ENCODE measurements around the gene KCNA5.

The KCNA5 gene

GRCh38 chr12:5068126-5068525 is 24.4 kb downstream of the KCNA5 start:
- DNase-seq = no peak

- DNase-seq = no peak
Measured at GRCh38 chr12:5068619-5069018, 24.9 kb downstream of the KCNA5 start.

- DNase-seq = no peak
Measured at GRCh38 chr12:5070090-5070489, 26.4 kb downstream of the KCNA5 start.

- DNase-seq = no peak
Measured at GRCh38 chr12:5071496-5071895, 27.8 kb downstream of the KCNA5 start.

GRCh38 chr12:5072311-5072710 is 28.6 kb downstream of the KCNA5 start:
- no peak for DNase-seq

- DNase-seq = no peak
Measured at GRCh38 chr12:5073054-5073453, 29.4 kb downstream of the KCNA5 start.

- no peak for DNase-seq
Measured at GRCh38 chr12:5073853-5074252, 30.2 kb downstream of the KCNA5 start.

- no peak for DNase-seq
Measured at GRCh38 chr12:5076761-5077160, 33.1 kb downstream of the KCNA5 start.

GRCh38 chr12:5078423-5078822 is 34.7 kb downstream of the KCNA5 start:
- DNase-seq = no peak

- no peak for DNase-seq
Measured at GRCh38 chr12:5081016-5081415, 37.3 kb downstream of the KCNA5 start.

GRCh38 chr12:5083955-5084849 is 40.5 kb downstream of the KCNA5 start:
- DNase-seq = no peak

GRCh38 chr12:5085896-5086295 is 42.2 kb downstream of the KCNA5 start:
- no peak for DNase-seq

GRCh38 chr12:5087831-5088554 is 44.3 kb downstream of the KCNA5 start:
- DNase-seq = no peak

GRCh38 chr12:5088586-5089264 is 45.0 kb downstream of the KCNA5 start:
- no peak for DNase-seq

- no peak for DNase-seq
Measured at GRCh38 chr12:5094551-5094950, 50.9 kb downstream of the KCNA5 start.

- no peak for DNase-seq
Measured at GRCh38 chr12:5094986-5095385, 51.3 kb downstream of the KCNA5 start.
